ENCODE data around the gene NAV2.

The NAV2 gene

DNA sequence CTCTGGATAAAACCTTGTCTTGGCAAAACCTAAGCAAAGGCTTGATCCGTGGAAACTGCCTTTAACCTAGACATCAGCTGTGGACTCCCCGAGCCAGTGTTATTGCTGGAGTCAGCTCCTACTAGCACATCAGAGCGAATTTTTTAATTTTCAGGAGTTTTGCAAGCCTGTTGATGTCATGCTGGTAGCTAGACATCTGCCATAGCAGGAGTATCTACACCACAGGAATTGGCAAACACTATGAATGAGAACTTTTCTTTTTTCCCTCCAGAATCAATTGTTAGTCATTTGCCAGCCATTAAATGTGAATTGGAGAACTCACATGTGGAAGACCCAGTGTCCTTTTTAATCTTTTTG is 201.2 kb downstream of the NAV2 start:
- no peak for DNase-seq (ENCODE audit: low read depth, low spot score)
- no peak overlapping the region for H3K4me3 ChIP-seq (ENCODE audit: low read length)
- peaks cover 1% of the 10 kb centered on the region; the same call in 1 of the 2 replicates for H3K4me1 ChIP-seq (ENCODE audit: control insufficient read depth, insufficient read depth, low read length)
- no peaks in the 10 kb centered on the region for H3K36me3 ChIP-seq (ENCODE audit: control insufficient read depth, insufficient read depth, low read length)
- no CpG with 5 or more reads among the region's 3 CpGs for WGBS (ENCODE audit: insufficient coverage, insufficient read length)
- no peaks in the 10 kb centered on the region for H3K9me3 ChIP-seq (ENCODE audit: control insufficient read depth, insufficient read depth, low read length)
- no peak overlapping the region for H3K27ac ChIP-seq (ENCODE audit: low read length)
- H3K27me3 ChIP-seq (ENCODE audit: control insufficient read depth, insufficient read depth, low read length) = no peaks in the 10 kb centered on the region

DNA sequence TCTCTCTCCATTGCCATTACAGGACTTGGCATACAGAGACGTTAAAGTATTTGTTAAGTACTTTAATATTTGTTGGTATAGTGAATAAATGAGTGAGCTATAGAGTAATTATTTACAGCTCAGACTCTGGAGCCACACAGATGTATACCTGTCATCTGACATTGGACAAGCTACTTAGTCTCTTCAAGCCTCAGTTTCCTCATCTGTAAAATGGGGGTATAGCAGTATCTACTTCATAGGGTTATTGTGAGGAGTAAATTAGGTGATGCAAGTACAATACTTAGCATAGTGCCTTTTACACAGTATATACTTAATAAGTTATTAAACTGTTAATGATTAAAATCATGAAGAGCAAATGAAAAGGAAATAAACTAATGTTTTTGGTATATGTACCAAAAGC is 203.2 kb downstream of the NAV2 start:
- Histone ChIP-seq H3K9me3 (ENCODE audit: control insufficient read depth, insufficient read depth, low read length) (no peaks in the 10 kb centered on the region; the same call in 1 of the 2 replicates), H3K36me3 (ENCODE audit: control insufficient read depth, insufficient read depth, low read length) (no peaks in the 10 kb centered on the region), H3K27ac (ENCODE audit: low read length) (no peak overlapping the region), H3K4me1 (ENCODE audit: control insufficient read depth, insufficient read depth, low read length) (peaks cover 3% of the 10 kb centered on the region; the same call in 1 of the 2 replicates), H3K4me3 (ENCODE audit: low read length) (no peak overlapping the region), H3K27me3 (ENCODE audit: control insufficient read depth, insufficient read depth, low read length) (no peaks in the 10 kb centered on the region)
- DNase-seq (ENCODE audit: low read depth, low spot score) = no peak
- WGBS (ENCODE audit: insufficient coverage, insufficient read length) = 100% methylated on average over 1 of the region's 1 CpG

GRCh38 chr11:19917069-19917468 is 204.4 kb downstream of the NAV2 start:
- Histone ChIP-seq H3K4me1 (ENCODE audit: control insufficient read depth, insufficient read depth, low read length) (peaks cover 3% of the 10 kb centered on the region; the same call in 1 of the 2 replicates), H3K9me3 (ENCODE audit: control insufficient read depth, insufficient read depth, low read length) (no peaks in the 10 kb centered on the region; the same call in 1 of the 2 replicates), H3K36me3 (ENCODE audit: control insufficient read depth, insufficient read depth, low read length) (no peaks in the 10 kb centered on the region), H3K27ac (ENCODE audit: low read length) (no peak overlapping the region), H3K27me3 (ENCODE audit: control insufficient read depth, insufficient read depth, low read length) (no peaks in the 10 kb centered on the region), H3K4me3 (ENCODE audit: low read length) (no peak overlapping the region)
- WGBS (ENCODE audit: insufficient coverage, insufficient read length) = no CpG with 5 or more reads among the region's 1 CpG
- DNase-seq (ENCODE audit: low read depth, low spot score) = no peak

DNA sequence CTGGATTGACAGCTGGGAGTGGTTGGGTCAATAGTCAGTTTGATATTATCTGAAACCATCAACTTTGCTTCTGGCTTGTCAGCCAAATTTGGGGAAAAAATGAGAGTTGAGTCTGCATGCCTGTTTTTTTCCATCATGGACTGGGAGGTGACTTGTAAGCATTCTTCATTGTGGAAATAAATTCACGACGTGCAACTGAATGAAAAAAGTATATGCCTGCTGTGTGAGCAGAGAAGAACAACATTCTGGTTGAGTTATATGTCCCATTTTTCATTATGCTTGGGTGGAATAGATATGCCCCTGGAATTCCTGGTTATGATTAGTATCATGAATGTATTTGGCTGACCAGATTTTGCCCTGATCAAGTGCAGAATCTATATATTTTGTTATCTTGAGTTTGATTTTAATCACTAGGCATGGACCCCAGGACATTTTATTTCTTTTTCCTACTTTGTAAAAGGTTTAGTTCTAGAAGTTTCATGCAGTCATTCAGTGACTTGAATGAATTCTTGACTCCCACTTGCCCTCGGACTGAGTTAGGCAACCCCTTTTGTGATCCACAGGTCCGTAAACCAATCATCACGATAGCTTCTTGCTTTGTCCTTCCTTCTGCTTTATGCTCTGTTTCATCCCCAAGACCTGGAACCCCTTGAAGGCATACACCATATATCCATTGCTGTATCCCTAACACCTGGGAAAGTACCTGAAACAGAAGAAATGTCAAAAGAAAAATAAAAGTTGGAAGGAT is 205.8 kb downstream of the NAV2 start:
- H3K27ac ChIP-seq (ENCODE audit: low read length) = no peak overlapping the region
- no CpG with 5 or more reads among the region's 5 CpGs for WGBS (ENCODE audit: insufficient coverage, insufficient read length)

GRCh38 chr11:19919050-19919561 is 206.5 kb downstream of the NAV2 start:
- no peak overlapping the region for H3K4me3 ChIP-seq (ENCODE audit: low read length)
- no peak for DNase-seq (ENCODE audit: low read depth, low spot score)
- no peaks in the 10 kb centered on the region; the same call in 1 of the 2 replicates for H3K9me3 ChIP-seq (ENCODE audit: control insufficient read depth, insufficient read depth, low read length)
- H3K27me3 ChIP-seq (ENCODE audit: control insufficient read depth, insufficient read depth, low read length) = no peaks in the 10 kb centered on the region
- H3K36me3 ChIP-seq (ENCODE audit: control insufficient read depth, insufficient read depth, low read length) = no peaks in the 10 kb centered on the region
- 100% methylated on average over 2 of the region's 7 CpGs for WGBS (ENCODE audit: insufficient coverage, insufficient read length)
- H3K27ac ChIP-seq (ENCODE audit: low read length) = no peak overlapping the region
- H3K4me1 ChIP-seq (ENCODE audit: control insufficient read depth, insufficient read depth, low read length) = 0 out of 2 replicates have a peak, but pooled peaks cover 1% of the 10 kb centered on the region

More for the DNA sequence above, 205.8 kb downstream of the NAV2 start:
- Histone ChIP-seq H3K9me3 (ENCODE audit: control insufficient read depth, insufficient read depth, low read length) (no peaks in the 10 kb centered on the region; the same call in 1 of the 2 replicates), H3K27me3 (ENCODE audit: control insufficient read depth, insufficient read depth, low read length) (no peaks in the 10 kb centered on the region), H3K4me1 (ENCODE audit: control insufficient read depth, insufficient read depth, low read length) (peaks cover 1% of the 10 kb centered on the region; the same call in 1 of the 2 replicates), H3K36me3 (ENCODE audit: control insufficient read depth, insufficient read depth, low read length) (no peaks in the 10 kb centered on the region), H3K4me3 (ENCODE audit: low read length) (no peak overlapping the region)
- no peak for DNase-seq (ENCODE audit: low read depth, low spot score)

DNA sequence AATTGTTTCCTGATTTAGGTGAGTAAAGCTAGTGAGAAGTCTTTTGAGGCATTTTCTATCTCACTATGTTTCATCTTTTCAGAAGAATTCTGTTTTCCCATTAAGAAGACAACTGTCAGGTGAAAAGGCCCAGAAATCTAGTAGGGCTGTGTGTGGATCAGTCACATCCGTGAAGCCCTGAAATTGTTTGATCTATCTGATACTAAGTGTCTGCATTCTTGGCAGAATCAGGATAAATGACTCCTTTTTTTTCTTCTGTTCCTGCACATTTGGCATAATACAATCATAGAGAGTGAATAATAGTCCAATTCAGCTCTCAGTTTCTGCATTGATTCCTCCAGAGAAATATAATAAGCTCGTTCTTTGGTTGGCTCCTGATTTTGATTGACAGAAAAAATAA is 208.3 kb downstream of the NAV2 start:
- H3K4me1 ChIP-seq (ENCODE audit: control insufficient read depth, insufficient read depth, low read length) = 0 out of 2 replicates have a peak, but pooled peaks cover 1% of the 10 kb centered on the region
- no peak overlapping the region for H3K27ac ChIP-seq (ENCODE audit: low read length)

GRCh38 chr11:19921976-19922688 is 209.5 kb downstream of the NAV2 start:
- Histone ChIP-seq H3K4me3 (ENCODE audit: low read length) (no peak overlapping the region), H3K27me3 (ENCODE audit: control insufficient read depth, insufficient read depth, low read length) (no peaks in the 10 kb centered on the region), H3K4me1 (ENCODE audit: control insufficient read depth, insufficient read depth, low read length) (0 out of 2 replicates have a peak, but pooled peaks cover 1% of the 10 kb centered on the region), H3K9me3 (ENCODE audit: control insufficient read depth, insufficient read depth, low read length) (no peaks in the 10 kb centered on the region; the same call in 1 of the 2 replicates), H3K27ac (ENCODE audit: low read length) (no peak overlapping the region), H3K36me3 (ENCODE audit: control insufficient read depth, insufficient read depth, low read length) (no peaks in the 10 kb centered on the region)
- DNase-seq (ENCODE audit: low read depth, low spot score) = no peak
- WGBS (ENCODE audit: insufficient coverage, insufficient read length) = no CpG with 5 or more reads among the region's 3 CpGs

More for the DNA sequence above, 208.3 kb downstream of the NAV2 start:
- no CpG with 5 or more reads among the region's 2 CpGs for WGBS (ENCODE audit: insufficient coverage, insufficient read length)
- Histone ChIP-seq H3K9me3 (ENCODE audit: control insufficient read depth, insufficient read depth, low read length) (no peaks in the 10 kb centered on the region; the same call in 1 of the 2 replicates), H3K36me3 (ENCODE audit: control insufficient read depth, insufficient read depth, low read length) (no peaks in the 10 kb centered on the region), H3K27me3 (ENCODE audit: control insufficient read depth, insufficient read depth, low read length) (no peaks in the 10 kb centered on the region), H3K4me3 (ENCODE audit: low read length) (no peak overlapping the region)
- DNase-seq (ENCODE audit: low read depth, low spot score) = no peak

- no CpG with 5 or more reads among the region's 3 CpGs for WGBS (ENCODE audit: insufficient coverage, insufficient read length)
- no peaks in the 10 kb centered on the region; the same call in 1 of the 2 replicates for H3K9me3 ChIP-seq (ENCODE audit: control insufficient read depth, insufficient read depth, low read length)
- H3K36me3 ChIP-seq (ENCODE audit: control insufficient read depth, insufficient read depth, low read length) = no peaks in the 10 kb centered on the region
- H3K27ac ChIP-seq (ENCODE audit: low read length) = no peak overlapping the region
- no peaks in the 10 kb centered on the region for H3K27me3 ChIP-seq (ENCODE audit: control insufficient read depth, insufficient read depth, low read length)
- 0 out of 2 replicates have a peak, but pooled peaks cover 1% of the 10 kb centered on the region for H3K4me1 ChIP-seq (ENCODE audit: control insufficient read depth, insufficient read depth, low read length)
- no peak for DNase-seq (ENCODE audit: low read depth, low spot score)
- no peak overlapping the region for H3K4me3 ChIP-seq (ENCODE audit: low read length)
Observed at GRCh38 chr11:19922689-19923035, 210.0 kb downstream of the NAV2 start.

GRCh38 chr11:19923626-19924025 is 211.0 kb downstream of the NAV2 start:
- DNase-seq (ENCODE audit: low read depth, low spot score) = no peak
- no peak overlapping the region for H3K27ac ChIP-seq (ENCODE audit: low read length)
- no peak overlapping the region for H3K4me3 ChIP-seq (ENCODE audit: low read length)
- no peaks in the 10 kb centered on the region for H3K36me3 ChIP-seq (ENCODE audit: control insufficient read depth, insufficient read depth, low read length)
- H3K9me3 ChIP-seq (ENCODE audit: control insufficient read depth, insufficient read depth, low read length) = no peaks in the 10 kb centered on the region; the same call in 1 of the 2 replicates
- WGBS (ENCODE audit: insufficient coverage, insufficient read length) = no CpG with 5 or more reads among the region's 1 CpG
- no peaks in the 10 kb centered on the region for H3K27me3 ChIP-seq (ENCODE audit: control insufficient read depth, insufficient read depth, low read length)
- H3K4me1 ChIP-seq (ENCODE audit: control insufficient read depth, insufficient read depth, low read length) = 0 out of 2 replicates have a peak, but pooled peaks cover 1% of the 10 kb centered on the region

DNA sequence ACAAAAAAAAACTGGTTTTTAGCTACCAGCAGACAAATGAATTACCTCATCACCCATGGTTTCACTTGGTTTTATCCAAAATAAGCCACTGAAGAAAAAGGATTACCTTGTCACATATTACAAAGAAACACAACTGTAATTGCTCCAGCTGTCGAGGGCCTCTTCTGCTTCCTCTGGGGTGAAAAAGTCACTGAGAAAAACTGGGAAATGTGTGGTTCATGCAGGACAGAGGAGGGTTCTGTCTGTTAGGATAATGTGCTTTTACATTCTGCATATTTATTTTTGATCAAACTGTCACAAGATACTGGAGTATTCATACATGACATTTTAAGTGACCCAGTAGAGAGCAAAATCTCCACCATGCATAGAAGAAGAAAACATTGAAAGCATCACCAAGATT is 211.7 kb downstream of the NAV2 start:
- Histone ChIP-seq H3K9me3 (ENCODE audit: control insufficient read depth, insufficient read depth, low read length) (no peaks in the 10 kb centered on the region; the same call in 1 of the 2 replicates), H3K4me3 (ENCODE audit: low read length) (no peak overlapping the region), H3K4me1 (ENCODE audit: control insufficient read depth, insufficient read depth, low read length) (0 out of 2 replicates have a peak, but pooled peaks cover under 1% of the 10 kb centered on the region), H3K27ac (ENCODE audit: low read length) (no peak overlapping the region), H3K36me3 (ENCODE audit: control insufficient read depth, insufficient read depth, low read length) (no peaks in the 10 kb centered on the region), H3K27me3 (ENCODE audit: control insufficient read depth, insufficient read depth, low read length) (no peaks in the 10 kb centered on the region)
- no peak for DNase-seq (ENCODE audit: low read depth, low spot score)
- WGBS (ENCODE audit: insufficient coverage, insufficient read length) = no CpG with 5 or more reads among the region's 1 CpG
